GM10248 (cell line): ENCODE results near the gene SPI1.

Source experiments
- CTCF ChIA-PET: fragments of 300-600 bp; sonication (Branson Sonifier 250); formaldehyde crosslinking; extraction: SDS; loops from one replicate; lab custom pipeline; 2021; ENCODE audit warnings: antibody characterized with exemption; lab: Yijun Ruan, JAX
- POLR2A ChIA-PET: fragments of 350-650 bp; sonication (Branson Sonifier 250); formaldehyde crosslinking; extraction: SDS; loops from one replicate; lab custom pipeline; 2020; ENCODE audit warnings: antibody characterized with exemption; lab: Yijun Ruan, JAX
- DNase-seq: peaks from one replicate; pipeline ENCODE4 v3.0.0; 2012; ENCODE audit errors: extremely low spot score
- CTCF ChIP-seq: IDR thresholded peaks from 2 replicates; pipeline ENCODE4 v1.5.1; 2012; ENCODE audit warnings: mild to moderate bottlenecking, low read depth; ENCODE audit errors: extremely low read depth, missing control alignments, control extremely low read depth

SPI1 gene

GRCh38 chr11:47348859-47349258 is 29.5 kb downstream of the SPI1 start:
- POLR2A ChIA-PET: no interaction called here
- no peak for DNase-seq
- TF ChIP-seq CTCF: peak; percentile 8
- CTCF ChIA-PET: no interaction called here

- POLR2A ChIA-PET: no interaction called here
- CTCF ChIA-PET: no interaction called here
- DNase-seq: no peak
- no peak for TF ChIP-seq CTCF
These were observed 30.1 kb downstream of the SPI1 start for GRCh38 chr11:47348131-47348802.

- POLR2A ChIA-PET: interaction anchor here (0.5 kb wide), 1 partner anchor 779 kb away, joined by 5 read pairs; no protein-coding TSS in a partner anchor
- DNase-seq: no peak
- TF ChIP-seq CTCF: no peak
- CTCF ChIA-PET: interaction anchor here (1.0 to 1.2 kb wide), 2 partner anchors 23 to 27 kb away, joined by 3 to 4 read pairs; no protein-coding TSS in a partner anchor
These were observed 31.2 kb downstream of the SPI1 start for GRCh38 chr11:47347137-47347536.

- TF ChIP-seq CTCF: no peak
- DNase-seq: no peak
- ChIA-PET POLR2A (no interaction called here), CTCF (interaction anchor here (1.2 to 1.5 kb wide), 3 partner anchors 19 to 28 kb away, joined by 3 to 4 read pairs (median 4); no protein-coding TSS in a partner anchor)
These were observed 32.3 kb downstream of the SPI1 start for GRCh38 chr11:47345890-47346563.

GRCh38 chr11:47342854-47343253 is 35.5 kb downstream of the SPI1 start:
- no peak for TF ChIP-seq CTCF
- CTCF ChIA-PET: no interaction called here
- DNase-seq: no peak
- POLR2A ChIA-PET: interaction anchor here (0.5 kb wide), 1 partner anchor 344 kb away, joined by 11 read pairs; no protein-coding TSS in a partner anchor

GRCh38 chr11:47342036-47342803 is 36.1 kb downstream of the SPI1 start:
- ChIA-PET CTCF (interaction anchor here (1.1 kb wide), 1 partner anchor 21 kb away, joined by 3 read pairs; no protein-coding TSS in a partner anchor), POLR2A (no interaction called here)
- no peak for TF ChIP-seq CTCF
- no peak for DNase-seq
